Urinary bladder (tissue), 4 donors: ENCODE data around the gene AGAP1. TPM values are rescaled to one million over a fixed set of nuclear protein-coding genes. Genes with fewer than 3 reads are reported as not detected.

Source experiments
- DNase-seq: peaks from one replicate; pipeline ENCODE4 v3.0.0-alpha.2; 2015; ENCODE audit errors: extremely low spot score
- H3K27ac ChIP-seq: one replicate; pipeline ENCODE4 v1.5.1; 2013; ENCODE audit warnings: low read depth, mild to moderate bottlenecking, moderate library complexity
- H3K36me3 ChIP-seq: one replicate; pipeline ENCODE4 v1.6.1; 2013; ENCODE audit warnings: mild to moderate bottlenecking, moderate library complexity; ENCODE audit not compliant: insufficient read depth
- H3K4me1 ChIP-seq: one replicate; pipeline ENCODE4 v1.6.1; 2013; ENCODE audit warnings: mild to moderate bottlenecking, moderate library complexity; ENCODE audit not compliant: insufficient read depth
- H3K4me3 ChIP-seq: one replicate; pipeline ENCODE4 v1.5.1; 2013; ENCODE audit warnings: low read depth, low read length
- WGBS: extraction: QIAGEN DNeasy Blood & Tissue Kit; methylation state at CpG from one replicate; pipeline ENCODE4 v1.1.7; 2013; 5-methylcytosine and 5-hydroxymethylcytosine counted together
- polyA plus RNA-seq: library from polyadenylated mRNA; stranded (reverse); fragments of 200-250 nt; gene quantifications from one replicate; pipeline ENCODE4 v1.2.3, GENCODE V29; 2013
- total RNA-seq: library from RNA; depleted of rRNA; stranded (reverse); fragments of >200 nt; gene quantifications from one replicate; pipeline ENCODE4 v1.2.3, GENCODE V29; 2014
- donor health status: healthy with polysubstance abuse.
- donor health status: healthy.

Gene AGAP1
- total and polyA plus RNA-seq, 2 donors, result 12.8 to 24.7 TPM

DNA sequence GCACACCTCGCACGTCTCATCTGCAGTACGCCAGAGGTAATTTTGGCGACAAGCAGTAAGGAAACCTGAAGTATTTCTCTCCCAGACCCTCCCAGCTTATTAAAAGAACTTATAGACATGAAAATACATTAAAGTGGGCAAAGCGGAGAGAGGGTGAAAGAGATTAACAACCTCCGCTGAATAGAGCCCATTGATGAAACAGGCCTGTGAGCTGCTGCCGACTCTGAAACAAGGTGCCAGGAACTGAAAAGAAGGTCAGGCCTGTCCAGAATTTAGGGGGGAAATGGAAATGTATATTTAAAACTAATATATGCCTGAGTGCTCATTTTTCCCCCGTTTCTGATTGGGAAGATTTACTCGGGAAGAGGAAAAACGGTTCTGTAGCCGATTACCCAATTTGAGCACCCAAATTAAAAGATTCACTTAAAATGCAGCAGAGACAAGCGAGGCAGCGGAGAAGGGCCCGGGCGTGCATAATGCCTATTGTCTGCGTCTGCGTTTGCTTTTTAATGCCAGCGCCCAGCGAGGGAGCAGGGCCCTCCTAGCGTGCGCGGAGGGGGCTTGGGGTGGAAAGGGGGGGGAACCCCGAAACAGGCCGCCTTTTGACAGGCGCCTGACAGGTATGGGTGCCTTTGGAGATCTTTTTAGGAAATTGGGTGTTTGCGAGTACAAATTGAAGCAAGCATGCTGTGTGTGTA is 358.1 kb downstream of the AGAP1 start:
- no peak for DNase-seq
- WGBS, result 92% methylated on average over 26 of the region's 26 CpGs
- no peak overlapping the region for H3K27ac ChIP-seq
- H3K4me3 ChIP-seq, result no peak overlapping the region
- H3K36me3 ChIP-seq, result no peaks in the 10 kb centered on the region
- H3K4me1 ChIP-seq, result no peaks in the 10 kb centered on the region

DNA sequence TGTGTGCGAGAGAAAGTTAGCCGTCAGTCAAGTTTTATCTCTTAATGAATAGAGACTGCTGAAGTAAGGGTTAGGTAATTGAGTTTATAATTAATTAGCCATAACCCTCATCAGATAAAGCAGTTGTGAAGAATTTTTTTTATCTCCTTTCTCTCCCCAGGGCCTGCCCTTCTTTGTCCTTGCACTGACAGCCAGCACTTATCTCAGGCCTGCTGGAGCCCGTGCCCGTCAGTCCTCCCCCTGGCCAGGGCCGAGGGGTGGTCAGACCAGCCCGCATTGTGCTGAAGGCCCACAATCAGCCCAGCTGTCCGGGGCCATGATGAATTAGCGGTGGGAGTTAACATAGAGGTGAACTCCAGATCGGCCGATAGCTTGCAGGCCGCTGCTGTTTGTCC is 358.7 kb downstream of the AGAP1 start:
- H3K27ac ChIP-seq, result no peak overlapping the region
- H3K4me1 ChIP-seq, result no peaks in the 10 kb centered on the region
- no peak overlapping the region for H3K4me3 ChIP-seq
- no peak for DNase-seq
- H3K36me3 ChIP-seq, result no peaks in the 10 kb centered on the region
- 81% methylated on average over 11 of the region's 11 CpGs for WGBS

DNA sequence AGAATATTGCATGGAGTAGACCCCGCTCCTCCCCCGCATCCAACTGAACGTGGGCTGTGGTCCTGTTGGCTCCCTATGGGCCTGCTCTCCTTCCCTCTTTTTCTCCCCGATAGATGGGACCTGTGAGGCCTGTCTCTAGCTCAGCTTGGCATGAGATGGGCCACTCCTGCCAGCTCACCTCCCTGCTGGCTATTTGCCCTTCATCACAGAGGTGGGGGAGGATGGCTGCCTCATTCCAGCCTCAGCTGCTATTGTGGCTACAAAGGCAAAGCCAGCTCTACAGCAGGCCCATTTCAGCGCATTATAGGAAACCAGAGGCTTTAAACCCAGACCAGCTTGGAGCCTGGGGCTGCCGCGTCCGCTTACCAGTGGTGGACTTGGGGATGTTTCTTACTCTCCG is 360.4 kb downstream of the AGAP1 start:
- Histone ChIP-seq H3K4me3 (no peak overlapping the region), H3K27ac (no peak overlapping the region), H3K36me3 (no peaks in the 10 kb centered on the region), H3K4me1 (no peaks in the 10 kb centered on the region)
- no peak for DNase-seq
- 96% methylated on average over 9 of the region's 9 CpGs for WGBS

DNA sequence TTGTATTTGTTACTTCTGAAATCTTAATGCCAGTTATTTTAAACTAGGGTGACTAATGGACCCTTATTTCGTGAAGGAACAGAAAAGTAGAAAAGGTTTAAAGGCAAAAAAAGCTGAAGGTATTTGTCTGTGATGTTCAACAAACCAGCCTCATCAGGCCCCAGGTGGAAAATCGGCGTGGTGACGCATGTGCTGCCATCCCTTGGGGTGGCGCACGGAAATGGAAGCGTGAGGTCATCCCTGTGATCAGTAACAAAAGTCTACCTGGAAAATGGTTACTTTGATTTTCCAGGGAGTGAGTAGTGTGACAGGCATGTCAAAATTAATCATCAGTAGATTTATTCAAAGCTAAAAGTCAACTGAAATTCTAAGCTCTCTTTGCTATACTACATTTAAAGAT is 361.2 kb downstream of the AGAP1 start:
- WGBS, result 96% methylated on average over 7 of the region's 7 CpGs
- no peak overlapping the region for H3K4me3 ChIP-seq
- no peaks in the 10 kb centered on the region for H3K4me1 ChIP-seq
- H3K27ac ChIP-seq, result no peak overlapping the region
- DNase-seq, result no peak
- no peaks in the 10 kb centered on the region for H3K36me3 ChIP-seq

DNA sequence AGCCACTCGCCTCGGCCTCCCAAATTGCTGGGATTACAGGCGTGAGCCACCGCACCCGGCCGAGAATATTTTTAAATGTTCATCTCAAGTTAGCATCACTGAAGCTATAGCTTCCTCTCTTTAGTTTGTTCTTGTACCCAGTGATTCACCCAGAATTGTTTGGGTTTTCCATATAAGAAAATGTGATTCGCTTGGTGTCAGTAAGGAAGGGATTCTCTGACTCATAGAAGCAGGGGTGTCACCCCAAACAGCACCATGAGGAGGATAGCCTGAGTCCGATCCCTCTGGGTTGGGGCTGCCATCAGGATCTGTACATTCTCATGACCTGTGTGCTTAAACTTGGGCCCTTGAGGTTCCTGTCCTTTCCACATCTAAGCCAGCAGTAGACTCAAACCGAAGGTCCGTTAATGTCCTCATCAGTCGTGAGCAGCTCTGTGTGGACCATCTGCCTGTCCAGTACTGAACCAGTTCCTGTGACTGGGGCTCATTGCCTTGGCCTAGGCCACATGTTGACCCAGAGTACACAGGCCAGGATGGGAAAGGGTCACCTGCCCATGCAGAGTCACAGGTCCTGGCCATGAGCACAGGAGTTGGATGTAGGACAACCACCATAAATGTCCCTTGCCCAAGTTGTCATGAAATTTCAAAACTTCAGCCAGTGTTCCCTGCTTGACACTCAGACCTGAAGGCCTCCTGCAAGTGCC is 362.5 kb downstream of the AGAP1 start:
- H3K4me1 ChIP-seq, result no peaks in the 10 kb centered on the region
- DNase-seq, result no peak
- H3K4me3 ChIP-seq, result no peak overlapping the region
- H3K36me3 ChIP-seq, result no peaks in the 10 kb centered on the region
- WGBS, result 97% methylated on average over 11 of the region's 11 CpGs
- no peak overlapping the region for H3K27ac ChIP-seq

DNA sequence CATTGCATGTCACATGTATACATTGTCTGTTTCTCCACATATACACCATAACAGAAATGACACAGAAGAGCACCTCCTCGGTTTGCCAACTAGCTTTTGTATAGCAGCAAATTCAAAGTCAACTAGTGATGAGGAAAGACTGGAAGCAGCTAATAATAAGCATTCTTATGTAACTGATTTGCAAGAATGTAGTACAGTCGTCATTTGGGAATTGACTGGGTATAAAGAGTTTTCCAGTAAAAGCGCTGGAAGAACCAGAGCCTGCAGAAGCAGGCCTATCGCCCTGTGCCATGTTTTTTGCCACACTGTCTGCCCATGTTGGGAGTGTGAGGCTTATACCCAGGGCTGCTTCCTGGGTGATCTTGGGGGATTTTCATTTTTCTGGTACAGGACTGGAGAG is 363.8 kb downstream of the AGAP1 start:
- no peak overlapping the region for H3K27ac ChIP-seq
- no peak overlapping the region for H3K4me3 ChIP-seq
- DNase-seq, result no peak
- 90% methylated on average over 4 of the region's 4 CpGs for WGBS
- no peaks in the 10 kb centered on the region for H3K36me3 ChIP-seq
- H3K4me1 ChIP-seq, result no peaks in the 10 kb centered on the region

DNA sequence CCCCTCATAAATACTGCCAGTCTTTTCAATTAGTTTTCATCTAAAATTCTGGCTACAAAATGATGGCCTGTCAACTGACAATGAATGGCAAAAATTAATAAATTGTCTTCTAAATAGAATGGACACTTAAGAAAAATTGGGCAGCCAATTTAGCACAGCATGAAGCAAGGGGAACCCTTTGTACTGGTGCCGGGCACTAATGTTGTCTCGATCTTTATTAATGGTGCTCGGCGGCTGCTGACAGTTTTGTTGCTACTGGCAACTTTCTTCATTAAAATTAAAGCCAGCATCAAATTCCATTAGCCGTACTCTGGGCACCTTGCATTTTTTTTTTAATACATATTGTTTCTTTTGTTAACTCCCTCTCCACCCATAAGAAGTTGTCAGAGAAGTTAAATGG is 365.0 kb downstream of the AGAP1 start:
- WGBS, result 95% methylated on average over 5 of the region's 5 CpGs
- no peak overlapping the region for H3K27ac ChIP-seq
- no peaks in the 10 kb centered on the region for H3K36me3 ChIP-seq
- H3K4me1 ChIP-seq, result no peaks in the 10 kb centered on the region
- no peak for DNase-seq
- H3K4me3 ChIP-seq, result no peak overlapping the region

DNA sequence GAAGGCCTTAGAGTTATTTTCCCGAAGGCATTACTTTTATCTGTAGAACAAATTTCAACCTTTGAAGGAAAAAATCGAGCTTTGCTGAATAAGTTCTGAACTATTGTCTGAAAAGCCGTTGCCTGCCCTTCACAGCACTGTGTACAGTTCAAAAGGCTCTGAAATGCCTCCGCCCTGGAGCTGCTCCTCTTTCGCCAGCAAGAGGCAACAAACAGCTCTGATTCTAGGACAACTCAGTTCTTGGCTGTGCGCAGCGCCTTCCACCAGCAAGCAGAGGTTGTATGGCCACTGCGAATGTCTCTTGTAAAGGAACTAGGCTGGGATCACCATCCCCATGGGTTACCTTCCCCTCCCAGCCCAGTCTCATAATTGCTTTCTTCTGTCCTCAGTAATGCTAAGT is 365.8 kb downstream of the AGAP1 start:
- H3K27ac ChIP-seq, result no peak overlapping the region
- DNase-seq, result no peak
- 85% methylated on average over 8 of the region's 8 CpGs for WGBS

DNA sequence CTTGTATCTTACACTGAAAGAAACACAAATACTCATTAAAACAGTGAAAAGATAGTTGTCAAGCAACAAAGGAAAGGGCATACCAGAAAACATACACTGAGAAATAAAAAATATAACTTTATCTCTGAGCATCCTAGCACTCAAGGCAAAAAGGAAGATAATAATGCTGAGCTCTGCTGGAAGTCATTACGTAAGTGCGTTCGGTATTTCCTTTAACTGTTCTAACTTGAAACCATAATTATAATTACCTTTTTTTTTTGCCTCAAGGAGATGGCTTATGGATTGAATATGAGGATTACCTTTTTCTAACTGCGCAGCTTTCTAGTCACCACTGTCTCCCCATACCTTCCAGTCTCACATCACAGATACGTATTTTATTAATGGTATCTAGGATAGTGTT is 366.3 kb downstream of the AGAP1 start:
- no peak overlapping the region for H3K27ac ChIP-seq
- H3K4me3 ChIP-seq, result no peak overlapping the region
- 81% methylated on average over 5 of the region's 5 CpGs for WGBS
- no peak for DNase-seq
- H3K4me1 ChIP-seq, result no peaks in the 10 kb centered on the region
- H3K36me3 ChIP-seq, result no peaks in the 10 kb centered on the region

More for the DNA sequence above, 365.8 kb downstream of the AGAP1 start:
- Histone ChIP-seq H3K4me1 (no peaks in the 10 kb centered on the region), H3K4me3 (no peak overlapping the region), H3K36me3 (no peaks in the 10 kb centered on the region)

DNA sequence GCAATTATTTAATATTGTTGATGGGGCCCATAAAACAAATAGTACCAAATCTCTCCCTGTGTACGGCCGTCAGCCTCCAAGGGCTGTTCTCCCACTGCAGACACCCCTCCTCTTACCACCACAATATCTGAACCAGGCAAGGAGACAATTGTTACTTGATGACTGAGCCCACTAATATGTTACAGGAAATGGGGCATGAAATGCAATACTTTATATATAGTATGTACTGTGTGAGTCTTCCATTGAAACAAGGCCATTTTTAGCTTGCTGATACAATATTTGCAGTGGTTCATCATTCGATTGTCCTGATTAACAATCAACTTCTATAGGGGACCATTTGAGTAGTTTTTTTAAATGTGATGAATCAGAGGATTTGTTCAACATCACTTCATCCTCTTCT is 367.0 kb downstream of the AGAP1 start:
- H3K4me1 ChIP-seq, result no peaks in the 10 kb centered on the region
- WGBS, result 91% methylated on average over 3 of the region's 3 CpGs
- DNase-seq, result no peak
- no peak overlapping the region for H3K27ac ChIP-seq
- no peak overlapping the region for H3K4me3 ChIP-seq
- no peaks in the 10 kb centered on the region for H3K36me3 ChIP-seq

DNA sequence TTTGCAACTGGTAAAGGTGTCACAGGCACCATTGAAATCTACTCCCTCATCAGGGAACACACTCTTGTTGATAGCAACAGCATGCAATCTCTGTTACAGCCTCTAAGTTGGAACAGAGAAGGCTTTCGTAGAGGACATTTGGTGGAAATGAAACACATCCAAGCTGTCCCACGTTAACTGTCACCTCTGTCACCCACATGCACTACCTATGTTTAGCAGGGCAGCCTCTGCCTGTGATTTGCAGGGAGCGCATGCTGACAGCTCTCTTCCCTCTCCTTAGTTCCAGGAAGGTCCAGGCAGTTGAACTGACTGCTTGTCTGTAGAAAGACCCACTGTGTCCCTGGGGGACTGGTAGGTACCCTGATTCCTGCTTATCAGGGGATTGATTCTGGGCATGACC is 367.5 kb downstream of the AGAP1 start:
- H3K27ac ChIP-seq, result no peak overlapping the region
- 90% methylated on average over 3 of the region's 3 CpGs for WGBS
- H3K36me3 ChIP-seq, result no peaks in the 10 kb centered on the region
- H3K4me1 ChIP-seq, result no peaks in the 10 kb centered on the region
- DNase-seq, result no peak
- H3K4me3 ChIP-seq, result no peak overlapping the region

DNA sequence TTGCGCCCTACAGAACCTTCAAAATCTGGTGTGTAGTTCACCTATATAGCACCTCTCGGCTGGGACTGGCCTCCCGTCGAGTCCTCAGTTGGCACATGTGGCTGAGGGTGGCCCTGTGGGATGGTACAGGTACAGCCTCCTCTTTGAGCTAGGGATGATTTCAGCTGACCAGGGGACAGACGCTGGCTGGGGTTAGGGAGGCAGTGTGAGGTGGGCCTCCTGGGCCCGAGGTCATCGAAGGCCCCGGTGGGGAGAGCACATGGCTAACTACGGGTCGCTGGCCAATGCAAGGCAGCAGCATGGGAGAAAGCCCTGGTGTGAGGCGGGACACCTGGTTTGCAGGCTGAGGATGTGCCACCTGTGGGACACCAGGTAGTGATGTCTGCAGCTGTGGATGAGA is 369.6 kb downstream of the AGAP1 start:
- H3K27ac ChIP-seq, result no peak overlapping the region
- no peaks in the 10 kb centered on the region for H3K36me3 ChIP-seq
- no peaks in the 10 kb centered on the region for H3K4me1 ChIP-seq
- H3K4me3 ChIP-seq, result no peak overlapping the region
- DNase-seq, result no peak
- WGBS, result 99% methylated on average over 11 of the region's 11 CpGs

DNA sequence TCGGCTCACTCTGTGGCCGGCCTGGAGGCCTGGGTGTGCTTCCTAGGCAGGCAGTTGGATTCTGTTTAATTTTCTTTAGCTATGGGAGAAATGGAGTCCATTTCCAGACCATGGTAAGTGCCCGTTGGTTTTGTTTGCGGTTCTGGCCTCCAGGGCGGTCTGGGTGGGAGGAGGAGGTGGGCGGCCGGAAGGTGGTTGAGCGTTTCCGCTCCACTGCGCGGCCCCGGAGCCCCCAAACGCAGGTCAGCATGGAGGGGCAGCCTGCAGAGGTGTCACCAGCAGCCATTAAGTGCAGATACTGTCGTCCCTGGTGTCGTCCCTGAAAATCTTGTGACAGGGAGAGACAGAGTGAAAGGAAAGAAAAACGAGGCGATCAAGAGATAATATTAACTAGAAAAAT is 370.5 kb downstream of the AGAP1 start:
- 85% methylated on average over 17 of the region's 17 CpGs for WGBS

DNA sequence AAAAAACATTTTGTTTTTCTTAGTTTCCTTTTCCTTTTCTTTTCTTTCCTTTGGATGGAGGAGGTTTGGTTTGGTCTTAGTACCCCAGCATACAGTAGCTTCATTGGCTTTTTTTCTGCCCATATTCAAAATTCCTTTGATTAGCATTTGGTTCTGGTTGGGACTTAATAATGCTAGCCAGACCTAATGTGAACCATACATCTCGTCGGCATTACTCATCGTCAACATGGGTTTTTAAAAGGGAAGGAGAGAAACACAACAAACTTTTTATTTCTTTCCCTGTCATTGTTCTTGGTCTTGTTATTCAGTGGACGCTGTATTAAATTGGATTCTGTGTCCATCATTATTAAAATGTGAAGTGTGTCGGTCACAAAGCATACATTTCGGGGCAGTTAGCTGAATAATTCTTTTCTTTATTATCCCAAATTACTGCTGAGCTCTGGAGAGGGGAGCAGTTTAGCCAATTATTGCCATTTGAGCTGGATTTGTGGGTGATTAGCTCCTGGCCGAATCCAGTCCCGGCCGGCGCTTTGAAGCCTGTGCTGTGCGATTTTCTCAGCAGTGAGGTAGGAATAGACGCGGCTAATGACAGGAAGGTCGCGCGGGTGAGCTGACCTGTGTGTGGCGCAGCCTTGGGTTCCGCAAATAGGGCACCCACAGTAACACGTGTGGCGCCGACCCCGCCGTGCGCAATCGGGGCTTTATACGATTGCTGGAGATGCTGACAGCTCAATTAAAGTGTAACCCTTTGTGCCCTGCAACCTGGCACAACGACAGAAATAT is 371.1 kb downstream of the AGAP1 start:
- no peaks in the 10 kb centered on the region for H3K36me3 ChIP-seq
- no peaks in the 10 kb centered on the region for H3K4me1 ChIP-seq
- no peak for DNase-seq
- WGBS, result 55% methylated on average over 27 of the region's 27 CpGs
- H3K27ac ChIP-seq, result no peak overlapping the region
- no peak overlapping the region for H3K4me3 ChIP-seq

More for the DNA sequence above, 370.5 kb downstream of the AGAP1 start:
- Histone ChIP-seq H3K27ac (no peak overlapping the region), H3K4me3 (no peak overlapping the region), H3K4me1 (no peaks in the 10 kb centered on the region), H3K36me3 (no peaks in the 10 kb centered on the region)
- DNase-seq, result no peak
